ENCODE data around the gene GALNT7. TPM values are rescaled to one million over a fixed set of nuclear protein-coding genes. Genes with fewer than 3 reads are reported as not detected.

Gene GALNT7
- total and polyA plus RNA-seq, 2 of the 13 experiments (the other 11 are each of a cell fraction or from before 2014, with no cell fraction given), result 0.08 to 0.13 TPM

GRCh38 chr4:173334085-173334890 lies 165.7 kb downstream of the GALNT7 start, which contains the start of gene HMGB2 (continued):
- TF ChIP-seq ZNF512 (CRISPR knock-in tag; IDR thresholded peaks at IDR 0.05), result no peak
- TF ChIP-seq REST (IDR thresholded peaks at IDR 0.05; ENCODE audit: borderline replicate concordance in 1 of 2, low read depth in 1 of 2, low read length in 2 of 2), result peak in 1 of 2 experiments; percentile 71; a peak in 1 of 4 replicates
- TF ChIP-seq ZNF496 (CRISPR knock-in tag; IDR thresholded peaks at IDR 0.05; ENCODE audit: insufficient replicate concordance), result peak; percentile 37
- TF ChIP-seq SCMH1 (CRISPR knock-in tag; IDR thresholded peaks at IDR 0.05; ENCODE audit: borderline replicate concordance), result no peak
- 0 out of 2 replicates have a peak, but pooled peaks have one; percentile 15 for TF ChIP-seq ZNF615 (CRISPR knock-in tag; IDR thresholded peaks at IDR 0.05; ENCODE audit: borderline replicate concordance)
- TF ChIP-seq MIXL1 (CRISPR knock-in tag; IDR thresholded peaks at IDR 0.05), result peak; percentile 40; the same call in 1 of the 2 replicates
- TF ChIP-seq FOXJ3 (CRISPR knock-in tag; IDR thresholded peaks at IDR 0.05; ENCODE audit: borderline replicate concordance), result 0 out of 2 replicates have a peak, but pooled peaks have one; percentile 30
- 0 out of 2 replicates have a peak, but pooled peaks have one; percentile 72 for TF ChIP-seq BRD4 (CRISPR knock-in tag; IDR thresholded peaks at IDR 0.05)
- no peak for TF ChIP-seq ZNF720 (CRISPR knock-in tag; IDR thresholded peaks at IDR 0.05)
- no peak for TF ChIP-seq KDM5B (CRISPR knock-in tag; IDR thresholded peaks at IDR 0.05; ENCODE audit: borderline replicate concordance)
- TF ChIP-seq PLRG1 (conservative IDR thresholded peaks at IDR 0.05), result no peak
- peak; percentile 97 for TF ChIP-seq HOXA7 (CRISPR knock-in tag; IDR thresholded peaks at IDR 0.05)
- no peak for TF ChIP-seq NAIF1 (CRISPR knock-in tag; IDR thresholded peaks at IDR 0.05; ENCODE audit: borderline replicate concordance)
- TF ChIP-seq TRIM24 (CRISPR knock-in tag; IDR thresholded peaks at IDR 0.05), result no peak
- no peak for TF ChIP-seq ATRX (CRISPR knock-in tag; IDR thresholded peaks at IDR 0.05; ENCODE audit: borderline replicate concordance)
- no peak for TF ChIP-seq ZNF644 (CRISPR knock-in tag; IDR thresholded peaks at IDR 0.05; ENCODE audit: low read depth)
- TF ChIP-seq ZFP1 (CRISPR knock-in tag; IDR thresholded peaks at IDR 0.05), result no peak
- peak; percentile 44; the same call in 1 of the 2 replicates for TF ChIP-seq ZNF777 (CRISPR knock-in tag; IDR thresholded peaks at IDR 0.05)
- TF ChIP-seq PRDM15 (CRISPR knock-in tag; IDR thresholded peaks at IDR 0.05), result no peak
- peak; percentile 48; the same call in 1 of the 2 replicates for TF ChIP-seq PHF21A (CRISPR knock-in tag; IDR thresholded peaks at IDR 0.05)
- TF ChIP-seq HNRNPK (IDR thresholded peaks at IDR 0.05; ENCODE audit: low read depth, low read length, poor library complexity, severe bottlenecking), result no peak

All from HepG2 (cell line).